SK-N-MC (cell line): Measurements from ENCODE around the gene ADSL.

Source experiments
- EZH2 ChIP-seq: fragments of 200-600 bp; sonication (generic); IDR thresholded peaks from one replicate; pipeline ENCODE4 v1.6.1; 2017; ENCODE audit warnings: antibody characterized with exemption
- FOXP2 ChIP-seq: optimal IDR thresholded peaks from 2 replicates; pipeline ENCODE3; 2011; ENCODE audit warnings: mild to moderate bottlenecking, moderate library complexity; ENCODE audit not compliant: insufficient read depth; ENCODE audit errors: extremely low read length, control extremely low read depth
- POLR2AphosphoS5 ChIP-seq: IDR thresholded peaks from 2 replicates; pipeline ENCODE4 v1.6.1; 2012; ENCODE audit warnings: mild to moderate bottlenecking, low read depth, low read length, borderline replicate concordance

GRCh38 chr22:40421082-40421350, 74.7 kb downstream of the ADSL start:
- TF ChIP-seq POLR2AphosphoS5: no peak
- no peak for TF ChIP-seq EZH2
- no peak for TF ChIP-seq FOXP2
